HT1080 (cell line): Measurements from ENCODE around the gene HEG1. TPM values are rescaled to one million over a fixed set of nuclear protein-coding genes. Genes with fewer than 3 reads are reported as not detected.

Experiments used
- DNase-seq: peaks from one replicate; pipeline ENCODE4 v3.0.0-alpha.2; 2015; ENCODE audit warnings: low read depth
- small RNA-seq: library from RNA; depleted of rRNA; stranded (forward); fragments of <200 nt; gene quantifications from one replicate; pipeline ENCODE3, GENCODE V24; 2014
- total RNA-seq: library from RNA; depleted of rRNA; stranded (reverse); fragments of >200 nt; shearing (Covaris generic); gene quantifications from 2 replicates; pipeline ENCODE4 v1.2.3, GENCODE V29; 2014; rRNA removed

HEG1 gene
- total RNA-seq, 1 experiment from 2014 or later: 40.7 TPM

DNA sequence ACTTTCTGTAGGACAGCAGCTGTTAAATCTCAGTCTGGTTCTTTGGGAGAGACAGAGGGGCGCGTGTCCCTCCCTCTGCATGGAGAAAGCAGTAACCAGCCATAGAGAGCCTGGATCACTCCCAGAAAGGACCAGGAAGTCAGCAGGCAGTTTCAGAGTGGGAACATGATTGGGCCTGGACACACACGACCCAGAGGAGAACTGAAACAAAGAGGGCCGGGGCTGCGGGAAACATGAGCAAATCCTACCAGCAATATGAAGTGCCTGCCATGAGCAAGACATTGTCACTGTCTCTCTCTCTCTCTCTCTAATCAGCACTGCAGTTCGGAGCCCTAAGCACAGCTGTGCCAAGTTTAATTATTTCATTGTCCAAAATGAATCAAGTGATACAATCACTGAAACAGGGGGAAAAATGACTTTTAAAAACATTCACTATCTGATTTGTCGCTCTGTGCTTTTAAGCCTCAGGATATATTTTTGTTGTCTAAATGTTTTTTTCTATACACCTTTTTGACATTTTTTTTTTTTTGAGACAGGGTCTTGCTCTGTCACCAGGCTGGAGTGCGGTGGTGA is 138.9 kb downstream of the HEG1 start:
- DNase-seq: no peak

Small RNA genes within 50 kb of the gene (small RNA-seq; reads per million reads assigned to genes)
- not detected for gene RNA5SP137

Other genes starting within 250 kb of the HEG1 start
- gene ITGB5, start 168.6 kb downstream of the HEG1 start, total RNA-seq: 150 and 185 TPM in 2 replicates
- gene MUC13, start 121.2 kb downstream of the HEG1 start, total RNA-seq: 0.16 and 0.33 TPM in 2 replicates
- gene SLC12A8, start 156.8 kb upstream of the HEG1 start, total RNA-seq: 4.8 and 7.8 TPM in 2 replicates